NB4 (cell line): ENCODE results near the gene GHITM.

ENCODE experiments used
- MAX ChIP-seq: IDR thresholded peaks from 2 replicates; pipeline ENCODE4 v1.6.1; 2011; ENCODE audit warnings: low read depth, low read length
- POLR2A ChIP-seq: IDR thresholded peaks from 2 replicates; pipeline ENCODE4 v1.6.1; 2011; ENCODE audit warnings: mild to moderate bottlenecking; ENCODE audit not compliant: insufficient read length; ENCODE audit errors: extremely low read depth
- TF ChIP-seq, protein P1 (sequence below): IDR thresholded peaks from one replicate; pipeline ENCODE4 v1.5.1; 2012; ENCODE audit warnings: low read depth, low read length

GRCh38 chr10:84198206-84198915 lies 59.1 kb downstream of the GHITM start:
- TF ChIP-seq, protein P1, sequence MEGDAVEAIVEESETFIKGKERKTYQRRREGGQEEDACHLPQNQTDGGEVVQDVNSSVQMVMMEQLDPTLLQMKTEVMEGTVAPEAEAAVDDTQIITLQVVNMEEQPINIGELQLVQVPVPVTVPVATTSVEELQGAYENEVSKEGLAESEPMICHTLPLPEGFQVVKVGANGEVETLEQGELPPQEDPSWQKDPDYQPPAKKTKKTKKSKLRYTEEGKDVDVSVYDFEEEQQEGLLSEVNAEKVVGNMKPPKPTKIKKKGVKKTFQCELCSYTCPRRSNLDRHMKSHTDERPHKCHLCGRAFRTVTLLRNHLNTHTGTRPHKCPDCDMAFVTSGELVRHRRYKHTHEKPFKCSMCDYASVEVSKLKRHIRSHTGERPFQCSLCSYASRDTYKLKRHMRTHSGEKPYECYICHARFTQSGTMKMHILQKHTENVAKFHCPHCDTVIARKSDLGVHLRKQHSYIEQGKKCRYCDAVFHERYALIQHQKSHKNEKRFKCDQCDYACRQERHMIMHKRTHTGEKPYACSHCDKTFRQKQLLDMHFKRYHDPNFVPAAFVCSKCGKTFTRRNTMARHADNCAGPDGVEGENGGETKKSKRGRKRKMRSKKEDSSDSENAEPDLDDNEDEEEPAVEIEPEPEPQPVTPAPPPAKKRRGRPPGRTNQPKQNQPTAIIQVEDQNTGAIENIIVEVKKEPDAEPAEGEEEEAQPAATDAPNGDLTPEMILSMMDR: no peak
- TF ChIP-seq POLR2A (no peak), MAX (no peak)
